Esophagus muscularis mucosa (tissue), 4 donors: ENCODE data around the gene IL17B.

Experiments used
- CTCF ChIP-seq, 3 experiments: fragments of 200-600 bp in 2 of 3; fragments of 450-650 bp in 1 of 3; sonication (generic) in 2 of 3; IDR thresholded peaks; one replicate each; pipeline ENCODE4 v1.5.1; 2017 to 2019; ENCODE audit warnings: antibody characterized with exemption in 3 of 3, mild to moderate bottlenecking in 2 of 3, moderate library complexity in 1 of 3
- EP300 ChIP-seq: sonication (generic); formaldehyde crosslinking; IDR thresholded peaks from one replicate; pipeline ENCODE4 v1.6.1; 2017; ENCODE audit warnings: antibody characterized with exemption
- POLR2A ChIP-seq: fragments of 450-650 bp; IDR thresholded peaks from one replicate; pipeline ENCODE4 v1.6.1; 2017; ENCODE audit warnings: antibody characterized with exemption, moderate library complexity, mild to moderate bottlenecking, low read depth
- POLR2AphosphoS5 ChIP-seq, 2 donors: sonication (generic); formaldehyde crosslinking; IDR thresholded peaks; one replicate each; pipeline ENCODE4 v1.6.1; 2017; ENCODE audit warnings: antibody characterized with exemption in 2 of 2

DNA sequence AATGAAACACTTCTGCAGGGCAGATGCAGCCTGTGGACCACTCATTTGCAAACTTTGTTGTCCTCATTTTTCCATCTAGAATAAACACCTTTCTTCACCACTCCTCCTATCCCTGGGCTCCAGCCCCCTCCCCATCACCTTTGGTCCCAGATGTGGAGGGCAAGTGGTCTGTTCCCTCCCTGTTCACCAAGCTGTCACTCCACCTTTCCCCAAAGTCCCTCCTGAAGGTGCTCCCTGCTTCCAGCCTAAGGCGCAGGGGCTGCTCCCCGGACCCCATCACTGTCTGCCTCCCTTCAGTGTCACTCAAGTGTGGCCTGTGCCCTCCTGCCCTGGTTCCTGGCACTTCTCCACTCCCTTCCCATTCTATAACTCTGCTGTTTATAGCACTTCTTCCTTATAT is 14.4 kb downstream of the IL17B start:
- TF ChIP-seq CTCF (IDR thresholded peaks at IDR 0.05), result no peak
- TF ChIP-seq EP300, result no peak
- TF ChIP-seq POLR2AphosphoS5 (IDR thresholded peaks at IDR 0.05), result no peak
- no peak for TF ChIP-seq POLR2A
